K562 (cell line): ENCODE results near the gene GPR149. TPM values are rescaled to one million over a fixed set of nuclear protein-coding genes. Genes with fewer than 3 reads are reported as not detected.

Experiments
- ATAC-seq: fragments of 200-7000 bp; cut with Tn5 transposase; 3 replicates; pipeline ENCODE4 v1.9.1; 2020; ENCODE audit warnings: moderate library complexity
- BruUV-seq: library from RNA; stranded (reverse); fragments of 400-500 nt; replicated peaks from 2 replicates; lab custom pipeline; 2021; lab: Mats Ljungman, UMichigan
- CTCF ChIA-PET: fragments of 300-600 bp; formaldehyde crosslinking; extraction: SDS; loops from one replicate; lab custom pipeline; 2021; ENCODE audit warnings: low intra/inter-chr PET ratio; lab: Yijun Ruan, JAX
- POLR2A ChIA-PET: fragments of 300-600, 350-650 bp; sonication (Branson Sonifier 250); formaldehyde crosslinking; extraction: SDS; loops from one replicate; lab custom pipeline; 2021; ENCODE audit warnings: antibody characterized with exemption, inconsistent platforms; lab: Yijun Ruan, JAX
- DNase-seq, 4 experiments: peaks; one replicate each; pipeline versions ENCODE4 v3.0.0 to v3.0.0-alpha.2; 2011 to 2018; ENCODE audit warnings: low spot score in 3 of 4, mixed read lengths in 3 of 4; ENCODE audit errors: extremely low read depth in 1 of 4
- FAIRE-seq: peaks from 2 replicates; lab custom pipeline; 2011; peaks lifted over from hg19 to GRCh38; lab: Jason Lieb, UNC
- H2AFZ ChIP-seq: 2 replicates; pipeline ENCODE4 v1.6.0; 2011; ENCODE audit warnings: low read depth, low read length, control low read depth, inconsistent platforms
- H3K27ac ChIP-seq: fragments of 200-600 bp; 3 replicates; pipeline ENCODE4 v1.8.0; 2011; ENCODE audit warnings: low read depth, mild to moderate bottlenecking, control low read depth, inconsistent platforms, low read length, moderate library complexity, mixed read lengths; ENCODE audit errors: extremely low read depth
- H3K27me3 ChIP-seq, 2 experiments: fragments of 300-600 bp in 1 of 2; 2 replicates in 1 of 2; 3 replicates in 1 of 2; pipeline versions ENCODE4 v1.6.0 to v1.8.0; 2011; ENCODE audit warnings: inconsistent platforms in 2 of 2, low read length in 2 of 2, mild to moderate bottlenecking in 1 of 2, mixed read lengths in 1 of 2, moderate library complexity in 1 of 2; ENCODE audit not compliant: control insufficient read depth in 2 of 2, insufficient read depth in 2 of 2
- H3K36me3 ChIP-seq: fragments of 300-600 bp; 3 replicates; pipeline ENCODE4 v1.8.0; 2011; ENCODE audit warnings: mild to moderate bottlenecking, low read length, inconsistent platforms; ENCODE audit not compliant: control insufficient read depth, insufficient read depth
- H3K4me1 ChIP-seq, 2 experiments: fragments of 200-600 bp in 1 of 2; replicated peaks in 1 of 2; 2 replicates in 1 of 2; 3 replicates in 1 of 2; pipeline versions ENCODE4 v1.5.1 to v1.8.0; 2011; ENCODE audit warnings: inconsistent platforms in 2 of 2, low read length in 2 of 2, mild to moderate bottlenecking in 1 of 2, mixed read lengths in 1 of 2, moderate library complexity in 1 of 2; ENCODE audit not compliant: control insufficient read depth in 2 of 2, insufficient read depth in 2 of 2
- H3K4me2 ChIP-seq: 2 replicates; pipeline ENCODE4 v1.6.1; 2011; ENCODE audit warnings: low read length, control low read depth, inconsistent platforms, mixed read lengths; ENCODE audit not compliant: insufficient read depth
- H3K4me3 ChIP-seq: fragments of 200-600 bp; sonication (generic), shearing (Covaris generic); 2 replicates; pipeline ENCODE4 v1.5.1; 2016; ENCODE audit warnings: control low read depth, inconsistent platforms
- H3K79me2 ChIP-seq: fragments of 200-600 bp; 3 replicates; pipeline ENCODE4 v1.8.0; 2011; ENCODE audit warnings: low read length, inconsistent platforms; ENCODE audit not compliant: control insufficient read depth, insufficient read depth
- H3K9ac ChIP-seq, 2 experiments: 2 replicates each; pipeline versions ENCODE4 v1.6.0 to v1.6.1; 2011; ENCODE audit warnings: low read depth in 2 of 2, low read length in 2 of 2, control low read depth in 1 of 2, inconsistent platforms in 1 of 2, mild to moderate bottlenecking in 1 of 2, mixed read lengths in 1 of 2; ENCODE audit not compliant: insufficient read depth in 1 of 2
- H3K9me1 ChIP-seq: one replicate; pipeline ENCODE4 v1.6.0; 2011; ENCODE audit warnings: inconsistent platforms, mild to moderate bottlenecking, low read length, moderate library complexity; ENCODE audit not compliant: control insufficient read depth, insufficient read depth
- H3K9me3 ChIP-seq: replicated peaks from 2 replicates; pipeline ENCODE4 v1.5.1; 2011; ENCODE audit warnings: low read depth, low read length, inconsistent platforms; ENCODE audit not compliant: control insufficient read depth, insufficient read depth
- H4K20me1 ChIP-seq: replicated peaks from 2 replicates; pipeline ENCODE4 v1.6.1; 2011; ENCODE audit warnings: low read length, inconsistent platforms, mixed read lengths; ENCODE audit not compliant: control insufficient read depth, insufficient read depth
- ARID1B ChIP-seq: fragments of 450-650 bp; IDR thresholded peaks from 2 replicates; pipeline ENCODE4 v1.6.1; 2016; ENCODE audit warnings: antibody characterized with exemption, mild to moderate bottlenecking, inconsistent platforms
- CCAR2 ChIP-seq: fragments of 200-400 bp; formaldehyde crosslinking; IDR thresholded peaks from 2 replicates; pipeline ENCODE4 v1.6.1; 2017; ENCODE audit warnings: mild to moderate bottlenecking, low read depth, low read length
- DIDO1 ChIP-seq: fragments of 450-650 bp; IDR thresholded peaks from 2 replicates; pipeline ENCODE4 v1.6.1; 2016; ENCODE audit warnings: low read depth, missing biosample characterization, missing genetic modification characterization
- DMBX1 ChIP-seq: fragments of 250-450 bp; sonication (Bioruptor Pico); IDR thresholded peaks from 2 replicates; pipeline ENCODE4 v1.8.0; 2022; ENCODE audit warnings: inconsistent platforms, mild to moderate bottlenecking, moderate library complexity, borderline replicate concordance
- FOXK2 ChIP-seq, 2 experiments: fragments of 450-650 bp; IDR thresholded peaks in 1 of 2; conservative IDR thresholded peaks in 1 of 2; 2 replicates each; pipeline ENCODE4 v1.6.1; 2016; ENCODE audit warnings: low read depth in 2 of 2, mild to moderate bottlenecking in 1 of 2
- FUS ChIP-seq: fragments of 200-400 bp; formaldehyde crosslinking; optimal IDR thresholded peaks from 2 replicates; pipeline ENCODE3; 2017; ENCODE audit warnings: low read depth, low read length
- MLX ChIP-seq, 2 experiments: fragments of 450-650 bp in 1 of 2; sonication (generic) in 1 of 2; formaldehyde crosslinking; conservative IDR thresholded peaks; 2 replicates each; pipeline versions ENCODE4 v1.4.0 to v1.8.1; 2020 to 2022; ENCODE audit warnings: mild to moderate bottlenecking in 1 of 2, missing genetic modification reagents in 1 of 2
- MTA3 ChIP-seq: fragments of 450-650 bp; formaldehyde crosslinking; IDR thresholded peaks from 2 replicates; pipeline ENCODE4 v1.6.1; 2017; ENCODE audit warnings: mild to moderate bottlenecking, borderline replicate concordance
- PHF20 ChIP-seq: fragments of 450-650 bp; IDR thresholded peaks from 2 replicates; pipeline ENCODE4 v1.6.1; 2018; ENCODE audit not compliant: partially characterized antibody
- ZC3H4 ChIP-seq: sonication (generic); formaldehyde crosslinking; IDR thresholded peaks from 2 replicates; pipeline ENCODE4 v1.9.0; 2021; ENCODE audit warnings: missing genetic modification reagents, borderline replicate concordance
- ZNF282 ChIP-seq: sonication (generic); formaldehyde crosslinking; IDR thresholded peaks from 2 replicates; pipeline ENCODE4 v1.8.1; 2023; ENCODE audit warnings: missing genetic modification reagents
- ZNF408 ChIP-seq: fragments of 250-450 bp; sonication (Bioruptor Pico); IDR thresholded peaks from 2 replicates; pipeline ENCODE4 v1.4.0; 2020; ENCODE audit warnings: low read depth, mild to moderate bottlenecking, moderate library complexity
- ZNF780A ChIP-seq: fragments of 250-450 bp; sonication (Bioruptor Pico); IDR thresholded peaks from 2 replicates; pipeline ENCODE4 v1.5.0; 2021; ENCODE audit warnings: mild to moderate bottlenecking
- in situ Hi-C: fragments of 300-500 bp; cut with MboI; formaldehyde crosslinking; loops from 4 replicates; pipeline ENCODE4 v1.15.0; 2018; ENCODE audit warnings: inconsistent platforms, mixed read lengths
- intact Hi-C: fragments of 100-400 bp; cut with micrococcal nuclease; formaldehyde crosslinking; loops from 2 replicates; pipeline ENCODE4 v1.14.2; 2022
- polyA plus RNA-seq, 8 experiments: library from polyadenylated mRNA; depleted of rRNA in 4 of 8; stranded (reverse) in 5 of 8; unstranded in 3 of 8; fragments of >200 nt; fragmentation: Nextera tagmentation in 2 of 8; fragmentation: Illumina TruSeq in 1 of 8; extraction: Ambion mirVana in 2 of 8; extraction: Trizol in 1 of 8; gene quantifications; 2 replicates each; pipeline versions ENCODE4 v1.2.1 to v1.2.3, GENCODE V29; 2011 to 2014; ENCODE audit warnings: inconsistent platforms in 1 of 8, missing spikeins in 1 of 8
- total RNA-seq, 7 experiments: library from RNA; depleted of rRNA in 6 of 7; stranded (reverse); fragments of >200 nt in 6 of 7; fragmentation: Illumina TruSeq in 2 of 7; extraction: Trizol in 2 of 7; gene quantifications; 2 replicates each; pipeline versions ENCODE4 v1.2.1 to v1.2.3, GENCODE V29; 2011 to 2021; ENCODE audit warnings: low replicate concordance in 1 of 7
- TF ChIP-seq, protein P1 (sequence below): fragments of 450-650 bp; IDR thresholded peaks from 2 replicates; pipeline ENCODE4 v1.6.1; 2017; ENCODE audit warnings: antibody characterized with exemption, mild to moderate bottlenecking
- TF ChIP-seq, protein P2 (sequence below): sonication (generic); formaldehyde crosslinking; IDR thresholded peaks from 2 replicates; pipeline ENCODE4 v1.8.1; 2023; ENCODE audit warnings: mild to moderate bottlenecking, missing genetic modification reagents

Gene GPR149
- total and polyA plus RNA-seq, 9 of the 15 experiments (the other 6 are each of a cell fraction or from before 2014, with no cell fraction given) = not detected

- TF ChIP-seq FUS = no peak
Observed at GRCh38 chr3:154310840-154311239, 119.2 kb downstream of the GPR149 start (continued).

DNA sequence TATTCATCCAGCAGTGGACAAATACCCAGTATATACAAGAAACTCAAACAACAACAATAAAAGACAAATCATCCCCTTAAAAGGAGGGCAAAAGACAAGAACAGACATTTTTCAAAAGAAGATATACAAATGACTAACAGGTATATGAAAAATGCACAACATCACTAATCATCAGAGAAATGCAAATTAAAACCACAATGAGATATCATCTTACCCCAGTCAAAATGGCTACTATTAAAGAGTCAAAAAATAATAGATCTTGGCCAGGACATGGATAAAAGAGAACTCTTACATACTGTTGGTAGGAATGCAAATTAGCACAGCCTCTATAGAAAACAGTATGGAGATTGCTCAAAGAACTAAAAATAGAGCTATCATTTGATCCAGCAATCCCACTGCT lies 122.6 kb downstream of the GPR149 start:
- ATAC-seq = no peak
- TF ChIP-seq ARID1B (no peak), MTA3 (no peak), PHF20 (no peak), ZNF780A (CRISPR knock-in tag) (no peak), CCAR2 (no peak), DMBX1 (CRISPR knock-in tag) (no peak), ZNF408 (CRISPR knock-in tag) (no peak), FOXK2 (conservative IDR thresholded peaks at IDR 0.05 in 1 of 2, IDR thresholded peaks at IDR 0.05 in 1 of 2; ENCODE audit: low read depth in 2 of 2) (no peak), DIDO1 (tag) (no peak), MLX (CRISPR knock-in tag; conservative IDR thresholded peaks at IDR 0.05) (no peak), ZC3H4 (CRISPR knock-in tag) (no peak), ZNF282 (CRISPR knock-in tag) (no peak)
- TF ChIP-seq, protein P1, sequence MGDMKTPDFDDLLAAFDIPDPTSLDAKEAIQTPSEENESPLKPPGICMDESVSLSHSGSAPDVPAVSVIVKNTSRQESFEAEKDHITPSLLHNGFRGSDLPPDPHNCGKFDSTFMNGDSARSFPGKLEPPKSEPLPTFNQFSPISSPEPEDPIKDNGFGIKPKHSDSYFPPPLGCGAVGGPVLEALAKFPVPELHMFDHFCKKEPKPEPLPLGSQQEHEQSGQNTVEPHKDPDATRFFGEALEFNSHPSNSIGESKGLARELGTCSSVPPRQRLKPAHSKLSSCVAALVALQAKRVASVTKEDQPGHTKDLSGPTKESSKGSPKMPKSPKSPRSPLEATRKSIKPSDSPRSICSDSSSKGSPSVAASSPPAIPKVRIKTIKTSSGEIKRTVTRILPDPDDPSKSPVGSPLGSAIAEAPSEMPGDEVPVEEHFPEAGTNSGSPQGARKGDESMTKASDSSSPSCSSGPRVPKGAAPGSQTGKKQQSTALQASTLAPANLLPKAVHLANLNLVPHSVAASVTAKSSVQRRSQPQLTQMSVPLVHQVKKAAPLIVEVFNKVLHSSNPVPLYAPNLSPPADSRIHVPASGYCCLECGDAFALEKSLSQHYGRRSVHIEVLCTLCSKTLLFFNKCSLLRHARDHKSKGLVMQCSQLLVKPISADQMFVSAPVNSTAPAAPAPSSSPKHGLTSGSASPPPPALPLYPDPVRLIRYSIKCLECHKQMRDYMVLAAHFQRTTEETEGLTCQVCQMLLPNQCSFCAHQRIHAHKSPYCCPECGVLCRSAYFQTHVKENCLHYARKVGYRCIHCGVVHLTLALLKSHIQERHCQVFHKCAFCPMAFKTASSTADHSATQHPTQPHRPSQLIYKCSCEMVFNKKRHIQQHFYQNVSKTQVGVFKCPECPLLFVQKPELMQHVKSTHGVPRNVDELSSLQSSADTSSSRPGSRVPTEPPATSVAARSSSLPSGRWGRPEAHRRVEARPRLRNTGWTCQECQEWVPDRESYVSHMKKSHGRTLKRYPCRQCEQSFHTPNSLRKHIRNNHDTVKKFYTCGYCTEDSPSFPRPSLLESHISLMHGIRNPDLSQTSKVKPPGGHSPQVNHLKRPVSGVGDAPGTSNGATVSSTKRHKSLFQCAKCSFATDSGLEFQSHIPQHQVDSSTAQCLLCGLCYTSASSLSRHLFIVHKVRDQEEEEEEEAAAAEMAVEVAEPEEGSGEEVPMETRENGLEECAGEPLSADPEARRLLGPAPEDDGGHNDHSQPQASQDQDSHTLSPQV = no peak
- TF ChIP-seq, protein P2, sequence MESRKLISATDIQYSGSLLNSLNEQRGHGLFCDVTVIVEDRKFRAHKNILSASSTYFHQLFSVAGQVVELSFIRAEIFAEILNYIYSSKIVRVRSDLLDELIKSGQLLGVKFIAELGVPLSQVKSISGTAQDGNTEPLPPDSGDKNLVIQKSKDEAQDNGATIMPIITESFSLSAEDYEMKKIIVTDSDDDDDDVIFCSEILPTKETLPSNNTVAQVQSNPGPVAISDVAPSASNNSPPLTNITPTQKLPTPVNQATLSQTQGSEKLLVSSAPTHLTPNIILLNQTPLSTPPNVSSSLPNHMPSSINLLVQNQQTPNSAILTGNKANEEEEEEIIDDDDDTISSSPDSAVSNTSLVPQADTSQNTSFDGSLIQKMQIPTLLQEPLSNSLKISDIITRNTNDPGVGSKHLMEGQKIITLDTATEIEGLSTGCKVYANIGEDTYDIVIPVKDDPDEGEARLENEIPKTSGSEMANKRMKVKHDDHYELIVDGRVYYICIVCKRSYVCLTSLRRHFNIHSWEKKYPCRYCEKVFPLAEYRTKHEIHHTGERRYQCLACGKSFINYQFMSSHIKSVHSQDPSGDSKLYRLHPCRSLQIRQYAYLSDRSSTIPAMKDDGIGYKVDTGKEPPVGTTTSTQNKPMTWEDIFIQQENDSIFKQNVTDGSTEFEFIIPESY (CRISPR knock-in tag) = no peak

More for the DNA sequence above, 122.6 kb downstream of the GPR149 start:
- H3K9me1 ChIP-seq = no peaks in the 10 kb centered on the region
- no peaks in the 10 kb centered on the region for H3K4me1 ChIP-seq
- no peak overlapping the region for H3K4me2 ChIP-seq
- H3K27ac ChIP-seq = no peak overlapping the region
- ChIA-PET CTCF (no interaction called here), POLR2A (no interaction called here)
- intact Hi-C loops = no loop called here
- H3K9me3 ChIP-seq = no peaks in the 10 kb centered on the region
- no peak overlapping the region for H3K9ac ChIP-seq
- FAIRE-seq = no peak
- H3K79me2 ChIP-seq = peaks cover 14% of the 10 kb centered on the region; the same call in 2 of the 3 replicates
- no TSS peak for BruUV-seq
- in situ Hi-C loops = loop anchor here (25.0 kb wide), 1 partner anchor 1555 kb away; the partner anchor contains the start of genes GMPS and SLC33A1
- H3K27me3 ChIP-seq = no peaks in the 10 kb centered on the region
- peaks cover 89% of the 10 kb centered on the region for H3K36me3 ChIP-seq
- DNase-seq = no peak
- H2AFZ ChIP-seq = no peak overlapping the region
- no peaks in the 10 kb centered on the region for H4K20me1 ChIP-seq
- no peak overlapping the region for H3K4me3 ChIP-seq
